Spleen (tissue), 11 donors: ENCODE measurements around the gene ZBTB8B. TPM values are rescaled to one million over a fixed set of nuclear protein-coding genes. Genes with fewer than 3 reads are reported as not detected.

Source experiments
- DNase-seq: peaks from one replicate; pipeline ENCODE4 v3.0.0-alpha.2; 2020
- H3K27ac ChIP-seq, 8 donors: fragments of 200-600 bp; sonication (generic) in 7 of 8; 1 replicate in 4 of 8; 2 replicates in 4 of 8; pipeline versions ENCODE4 v1.5.0 to v1.8.0; 2016 to 2021; ENCODE audit warnings: inconsistent platforms in 4 of 8, mild to moderate bottlenecking in 4 of 8, moderate library complexity in 1 of 8
- H3K27me3 ChIP-seq, 7 donors: fragments of 200-600 bp; sonication (generic) in 6 of 7; replicated peaks in 1 of 7; 1 replicate in 4 of 7; 2 replicates in 3 of 7; pipeline versions ENCODE4 v1.5.0 to v1.8.0; 2016 to 2021; ENCODE audit warnings: inconsistent platforms in 3 of 7, mild to moderate bottlenecking in 1 of 7
- H3K36me3 ChIP-seq, 6 donors: fragments of 200-600 bp; sonication (generic) in 5 of 6; 1 replicate in 4 of 6; 2 replicates in 2 of 6; pipeline versions ENCODE4 v1.5.0 to v1.8.0; 2016 to 2021; ENCODE audit warnings: inconsistent platforms in 2 of 6
- H3K4me1 ChIP-seq, 6 donors: fragments of 200-600 bp; sonication (generic) in 5 of 6; 1 replicate in 3 of 6; 2 replicates in 3 of 6; pipeline versions ENCODE4 v1.5.0 to v1.8.0; 2016 to 2021; ENCODE audit warnings: inconsistent platforms in 3 of 6
- H3K4me3 ChIP-seq, 8 donors: fragments of 200-600 bp; sonication (generic) in 7 of 8; 1 replicate in 4 of 8; 2 replicates in 4 of 8; pipeline versions ENCODE4 v1.5.0 to v1.8.0; 2016 to 2021; ENCODE audit warnings: inconsistent platforms in 4 of 8, mild to moderate bottlenecking in 4 of 8, moderate library complexity in 2 of 8
- H3K9me3 ChIP-seq, 8 donors: fragments of 200-600 bp; sonication (generic) in 7 of 8; 1 replicate in 4 of 8; 2 replicates in 4 of 8; pipeline versions ENCODE4 v1.5.0 to v1.8.0; 2016 to 2021; ENCODE audit warnings: inconsistent platforms in 4 of 8
- POLR2A ChIP-seq, 3 donors: fragments of 450-650 bp; IDR thresholded peaks; one replicate each; pipeline ENCODE4 v1.5.1; 2017; ENCODE audit warnings: antibody characterized with exemption in 3 of 3, mild to moderate bottlenecking in 1 of 3
- POLR2AphosphoS5 ChIP-seq, 3 donors: sonication (generic); formaldehyde crosslinking; IDR thresholded peaks; one replicate each; pipeline ENCODE4 v1.5.1; 2017; ENCODE audit warnings: antibody characterized with exemption in 3 of 3
- WGBS, 5 donors: extraction: QIAGEN DNeasy Blood & Tissue Kit in 3 of 5; methylation state at CpG; one replicate each; pipeline versions ENCODE4 v1.1.5 to v1.1.7; 2013 to 2018; 5-methylcytosine and 5-hydroxymethylcytosine counted together
- intact Hi-C: fragments of 100-400 bp; cut with DNase I; formaldehyde crosslinking; loops from one replicate; pipeline ENCODE4 v1.15.0; 2023; ENCODE audit warnings: low total_unique reads
- polyA plus RNA-seq, 3 donors: library from polyadenylated mRNA; stranded (reverse); fragments of 200-250 nt; gene quantifications; one replicate each; pipeline ENCODE4 v1.2.1, GENCODE V29; 2013
- total RNA-seq, 7 donors: library from RNA; depleted of rRNA in 3 of 7; stranded (reverse); fragments of >200 nt in 3 of 7; fragmentation: NEBNext Ultra II Directional in 4 of 7; extraction: Animal tissue kit (Norgen Biotek cat#: 25700) in 4 of 7; gene quantifications; one replicate each; pipeline versions ENCODE4 v1.1.0 to v1.2.1, GENCODE V29; 2016 to 2021
- TF ChIP-seq, protein P1 (sequence below), 11 experiments: fragments of 200-600 bp in 7 of 11; fragments of 450-650 bp in 4 of 11; sonication (generic) in 4 of 11; IDR thresholded peaks in 8 of 11; conservative IDR thresholded peaks in 3 of 11; 1 replicate in 7 of 11; 2 replicates in 4 of 11; pipeline versions ENCODE4 v1.4.0 to v1.8.0; 2016 to 2021; ENCODE audit warnings: antibody characterized with exemption in 11 of 11, inconsistent platforms in 4 of 11, mild to moderate bottlenecking in 1 of 11
- donor health status: healthy with polysubstance abuse.
- donor health status: DM: no; HTN: no; CAD: no; lungs with moderate emphysema.
- donor health status: DM: no; HTN: no; CAD: no.
- donor health status: Bipolar disorder and iron deficiency.
- donor health status: healthy.
- donor health status: DM: no; HTN: no; CAD: no.
- donor health status: DM: yes; HTN: yes; CAD: no.

The ZBTB8B gene
- total and polyA plus RNA-seq, 10 donors = under 0.01 TPM; not detected in 9

DNA sequence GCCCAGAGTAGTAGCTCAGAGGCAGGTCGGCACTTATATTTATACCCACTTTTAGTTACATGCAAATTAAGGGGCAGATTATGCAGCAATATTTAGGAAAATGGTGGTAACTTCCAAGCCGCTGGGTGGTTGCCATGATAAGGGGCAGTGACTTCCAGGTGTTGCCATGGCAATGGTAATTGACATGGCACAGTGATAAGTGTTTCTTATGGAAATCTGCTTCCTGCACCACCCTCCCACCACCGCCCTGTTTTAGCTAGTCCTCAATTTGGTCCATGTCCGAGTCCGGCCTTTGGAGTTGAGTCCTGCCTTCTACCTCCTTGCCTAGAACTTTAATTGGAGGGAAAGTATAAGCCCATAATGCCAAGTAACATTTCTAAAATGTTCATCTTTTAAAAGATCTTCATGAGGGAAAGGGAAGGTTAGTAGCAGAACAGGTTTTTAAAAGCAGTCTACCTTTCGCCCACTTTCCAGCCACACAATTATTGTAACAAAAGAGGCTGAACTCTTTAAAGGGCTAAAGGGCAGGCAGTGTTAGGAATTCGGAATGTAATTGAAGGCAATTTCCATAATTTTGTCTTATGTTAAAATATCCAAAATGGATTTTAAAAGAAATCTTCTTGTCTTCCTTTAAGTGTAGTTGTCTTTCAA is 21.7 kb downstream of the ZBTB8B start:
- intact Hi-C loops = no loop called here

GRCh38 chr1:32487182-32487581 is 22.3 kb downstream of the ZBTB8B start:
- H3K4me1 ChIP-seq = no peaks in the 10 kb centered on the region
- 83 to 92% (median 90%) methylated on average over 5 of the region's 5 CpGs for WGBS, 5 donors
- TF ChIP-seq POLR2AphosphoS5 (IDR thresholded peaks at IDR 0.05) (no peak), POLR2A (IDR thresholded peaks at IDR 0.05) (no peak)
- TF ChIP-seq, protein P1, sequence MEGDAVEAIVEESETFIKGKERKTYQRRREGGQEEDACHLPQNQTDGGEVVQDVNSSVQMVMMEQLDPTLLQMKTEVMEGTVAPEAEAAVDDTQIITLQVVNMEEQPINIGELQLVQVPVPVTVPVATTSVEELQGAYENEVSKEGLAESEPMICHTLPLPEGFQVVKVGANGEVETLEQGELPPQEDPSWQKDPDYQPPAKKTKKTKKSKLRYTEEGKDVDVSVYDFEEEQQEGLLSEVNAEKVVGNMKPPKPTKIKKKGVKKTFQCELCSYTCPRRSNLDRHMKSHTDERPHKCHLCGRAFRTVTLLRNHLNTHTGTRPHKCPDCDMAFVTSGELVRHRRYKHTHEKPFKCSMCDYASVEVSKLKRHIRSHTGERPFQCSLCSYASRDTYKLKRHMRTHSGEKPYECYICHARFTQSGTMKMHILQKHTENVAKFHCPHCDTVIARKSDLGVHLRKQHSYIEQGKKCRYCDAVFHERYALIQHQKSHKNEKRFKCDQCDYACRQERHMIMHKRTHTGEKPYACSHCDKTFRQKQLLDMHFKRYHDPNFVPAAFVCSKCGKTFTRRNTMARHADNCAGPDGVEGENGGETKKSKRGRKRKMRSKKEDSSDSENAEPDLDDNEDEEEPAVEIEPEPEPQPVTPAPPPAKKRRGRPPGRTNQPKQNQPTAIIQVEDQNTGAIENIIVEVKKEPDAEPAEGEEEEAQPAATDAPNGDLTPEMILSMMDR (IDR thresholded peaks at IDR 0.05 in 8 of 11, conservative IDR thresholded peaks at IDR 0.05 in 3 of 11) = no peak
- intact Hi-C loops = no loop called here
- H3K9me3 ChIP-seq = no peaks in the 10 kb centered on the region
- H3K36me3 ChIP-seq = no peaks in the 10 kb centered on the region
- no peak for DNase-seq
- H3K27ac ChIP-seq = no peak overlapping the region
- H3K4me3 ChIP-seq = no peak overlapping the region
- H3K27me3 ChIP-seq = no peaks in the 10 kb centered on the region

More for the DNA sequence above, 21.7 kb downstream of the ZBTB8B start:
- peaks cover 0 to 3% (median 0%) of the 10 kb centered on the region in 7 donors for H3K27me3 ChIP-seq
- WGBS, 5 donors = 88 to 93% (median 88%) methylated on average over 7 of the region's 7 CpGs
- H3K27ac ChIP-seq = no peak overlapping the region
- no peak for DNase-seq
- H3K4me3 ChIP-seq = no peak overlapping the region
- no peaks in the 10 kb centered on the region for H3K9me3 ChIP-seq
- H3K36me3 ChIP-seq = no peaks in the 10 kb centered on the region
- no peaks in the 10 kb centered on the region for H3K4me1 ChIP-seq
- TF ChIP-seq POLR2A (IDR thresholded peaks at IDR 0.05) (no peak), POLR2AphosphoS5 (IDR thresholded peaks at IDR 0.05) (no peak)
- TF ChIP-seq, protein P1 (IDR thresholded peaks at IDR 0.05 in 8 of 11, conservative IDR thresholded peaks at IDR 0.05 in 3 of 11) = no peak

- no peak for DNase-seq
- 87 to 93% (median 90%) methylated on average over 3 of the region's 3 CpGs for WGBS, 5 donors
- Histone ChIP-seq H3K27ac (no peak overlapping the region), H3K4me3 (no peak overlapping the region), H3K9me3 (no peaks in the 10 kb centered on the region), H3K36me3 (no peaks in the 10 kb centered on the region), H3K4me1 (no peaks in the 10 kb centered on the region), H3K27me3 (peaks cover 0 to 15% (median 0%) of the 10 kb centered on the region in 7 donors)
- TF ChIP-seq POLR2AphosphoS5 (IDR thresholded peaks at IDR 0.05) = no peak
- no peak for TF ChIP-seq POLR2A (IDR thresholded peaks at IDR 0.05)
- TF ChIP-seq, protein P1 (IDR thresholded peaks at IDR 0.05 in 8 of 11, conservative IDR thresholded peaks at IDR 0.05 in 3 of 11) = no peak
- intact Hi-C loops = no loop called here
These were observed 25.0 kb downstream of the ZBTB8B start for GRCh38 chr1:32489774-32490454.

DNA sequence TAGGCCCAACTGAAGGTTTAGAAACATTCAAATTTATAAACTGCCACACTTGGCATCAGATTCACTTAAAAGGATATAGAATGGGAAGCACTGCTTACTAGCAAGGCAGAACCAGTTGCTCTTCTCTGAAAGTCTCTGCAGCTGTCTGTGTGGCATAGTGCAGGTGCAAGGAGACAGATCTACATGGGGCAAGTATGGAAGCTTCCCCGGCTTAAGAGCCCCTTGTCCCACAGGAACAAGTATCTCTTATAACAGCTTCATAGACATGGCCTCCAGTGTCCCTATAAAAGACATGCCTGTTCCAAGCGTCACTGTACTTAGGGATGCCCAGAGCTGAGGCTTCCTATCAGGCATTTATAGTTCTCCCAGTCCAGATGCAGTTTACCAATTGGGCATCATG is 26.5 kb downstream of the ZBTB8B start:
- Histone ChIP-seq H3K36me3 (no peaks in the 10 kb centered on the region), H3K4me1 (no peaks in the 10 kb centered on the region), H3K27ac (no peak overlapping the region), H3K4me3 (no peak overlapping the region), H3K27me3 (peaks cover 0 to 15% (median 0%) of the 10 kb centered on the region in 7 donors), H3K9me3 (no peaks in the 10 kb centered on the region)
- 93 to 100% (median 95%) methylated on average over 2 of the region's 2 CpGs for WGBS, 5 donors
- no peak for TF ChIP-seq POLR2AphosphoS5 (IDR thresholded peaks at IDR 0.05)
- TF ChIP-seq, protein P1 (IDR thresholded peaks at IDR 0.05 in 8 of 11, conservative IDR thresholded peaks at IDR 0.05 in 3 of 11) = no peak
- intact Hi-C loops = no loop called here
- no peak for DNase-seq
